GM23338 (cell line): ENCODE data around the gene FAM83B. TPM values are rescaled to one million over a fixed set of nuclear protein-coding genes. Genes with fewer than 3 reads are reported as not detected.

Experiments used
- ATAC-seq: fragments of 200-7000 bp; cut with Tn5 transposase; 3 replicates; pipeline ENCODE4 v1.9.1; 2020
- DNase-seq: peaks from one replicate; pipeline ENCODE4 v3.0.0-alpha.2; 2015; ENCODE audit warnings: low spot score
- H2AFZ ChIP-seq: fragments of 200-600 bp; sonication (generic); 2 replicates; pipeline ENCODE4 v1.8.0; 2016; ENCODE audit warnings: antibody characterized with exemption, mild to moderate bottlenecking, moderate library complexity
- H3F3A ChIP-seq: fragments of 200-600 bp; sonication (generic); replicated peaks from 2 replicates; pipeline ENCODE4 v1.8.0; 2017; ENCODE audit warnings: antibody characterized with exemption, mixed run types, low read depth
- H3K27ac ChIP-seq: fragments of 200-600 bp; sonication (generic); 2 replicates; pipeline ENCODE4 v1.6.1; 2016; ENCODE audit warnings: low read depth
- H3K27me3 ChIP-seq: fragments of 200-600 bp; sonication (generic); 2 replicates; pipeline ENCODE4 v1.8.0; 2016; ENCODE audit warnings: mild to moderate bottlenecking, mixed run types, moderate library complexity; ENCODE audit not compliant: insufficient read depth
- H3K36me3 ChIP-seq: fragments of 200-600 bp; sonication (generic); 2 replicates; pipeline ENCODE4 v1.8.0; 2016; ENCODE audit warnings: mild to moderate bottlenecking; ENCODE audit not compliant: insufficient read depth
- H3K4me1 ChIP-seq: fragments of 200-600 bp; sonication (generic); 2 replicates; pipeline ENCODE4 v1.8.0; 2016; ENCODE audit warnings: mild to moderate bottlenecking, moderate library complexity; ENCODE audit not compliant: insufficient read depth
- H3K4me2 ChIP-seq: fragments of 200-600 bp; sonication (generic); 2 replicates; pipeline ENCODE4 v1.7.1; 2017; ENCODE audit warnings: mixed run types
- H3K4me3 ChIP-seq: fragments of 200-600 bp; sonication (generic); 2 replicates; pipeline ENCODE4 v1.6.1; 2016; ENCODE audit warnings: mixed run types
- H3K79me2 ChIP-seq: fragments of 200-600 bp; sonication (generic); replicated peaks from 2 replicates; pipeline ENCODE4 v1.8.0; 2017; ENCODE audit warnings: mild to moderate bottlenecking; ENCODE audit not compliant: insufficient read depth
- H3K9me2 ChIP-seq: fragments of 200-600 bp; sonication (generic); 2 replicates; pipeline ENCODE4 v1.8.0; 2017; ENCODE audit not compliant: insufficient read depth
- H4K20me1 ChIP-seq: fragments of 200-600 bp; sonication (generic); replicated peaks from 2 replicates; pipeline ENCODE4 v1.8.0; 2017; ENCODE audit warnings: mild to moderate bottlenecking; ENCODE audit not compliant: insufficient read depth
- H3K27ac Mint-ChIP-seq: 2 replicates; pipeline ENCODE4 v1.8.0; 2020; ENCODE audit warnings: inconsistent platforms, mild to moderate bottlenecking, moderate library complexity, mixed read lengths
- H3K27me3 Mint-ChIP-seq: 3 replicates; pipeline ENCODE4 v1.8.0; 2022; ENCODE audit warnings: low read depth, mild to moderate bottlenecking, moderate library complexity, mixed read lengths, inconsistent platforms; ENCODE audit not compliant: insufficient read depth, poor library complexity
- H3K36me3 Mint-ChIP-seq: 3 replicates; pipeline ENCODE4 v1.8.0; 2021; ENCODE audit warnings: low read depth, mild to moderate bottlenecking, inconsistent platforms, moderate library complexity, mixed read lengths
- H3K4me1 Mint-ChIP-seq: 3 replicates; pipeline ENCODE4 v1.8.0; 2020; ENCODE audit warnings: mild to moderate bottlenecking, inconsistent platforms, mixed read lengths
- H3K4me3 Mint-ChIP-seq: 3 replicates; pipeline ENCODE4 v1.8.0; 2021; ENCODE audit warnings: moderate library complexity, mild to moderate bottlenecking, inconsistent platforms, mixed read lengths
- H3K9me3 Mint-ChIP-seq: 3 replicates; pipeline ENCODE4 v1.8.0; 2020; ENCODE audit warnings: moderate library complexity, mild to moderate bottlenecking, inconsistent platforms, mixed read lengths
- CREB1 ChIP-seq: fragments of 250-450 bp; sonication (Bioruptor Pico); IDR thresholded peaks from 2 replicates; pipeline ENCODE4 v1.5.0; 2020; ENCODE audit warnings: low read depth, mild to moderate bottlenecking, moderate library complexity
- CTCF ChIP-seq, 2 experiments: fragments of 200-600 bp in 1 of 2; sonication (generic) in 1 of 2; conservative IDR thresholded peaks; 2 replicates each; pipeline versions ENCODE4 v1.5.1 to v1.6.1; 2016 to 2017; ENCODE audit warnings: antibody characterized with exemption in 2 of 2, low read depth in 2 of 2, mild to moderate bottlenecking in 2 of 2, moderate library complexity in 1 of 2
- EZH2 ChIP-seq: fragments of 200-600 bp; sonication (generic); IDR thresholded peaks from one replicate; pipeline ENCODE4 v1.8.0; 2017; ENCODE audit warnings: antibody characterized with exemption, mild to moderate bottlenecking, low read depth; ENCODE audit not compliant: unreplicated experiment
- EZH2phosphoT487 ChIP-seq: fragments of 200-600 bp; sonication (generic); IDR thresholded peaks from one replicate; pipeline ENCODE4 v1.8.1; 2018; ENCODE audit warnings: antibody characterized with exemption; ENCODE audit not compliant: unreplicated experiment
- NANOG ChIP-seq: IDR thresholded peaks from 2 replicates; pipeline ENCODE4 v1.6.1; 2016; ENCODE audit warnings: antibody characterized with exemption, borderline replicate concordance
- POLR2AphosphoS5 ChIP-seq: IDR thresholded peaks from 2 replicates; pipeline ENCODE4 v1.6.1; 2016; ENCODE audit warnings: antibody characterized with exemption, low read depth
- ZNF114 ChIP-seq: fragments of 250-450 bp; sonication (Bioruptor Pico); IDR thresholded peaks from 2 replicates; pipeline ENCODE4 v1.5.0; 2020; ENCODE audit warnings: mild to moderate bottlenecking, moderate library complexity
- ZNF331 ChIP-seq: fragments of 250-450 bp; sonication (Bioruptor Pico); IDR thresholded peaks from 2 replicates; pipeline ENCODE4 v1.5.0; 2020; ENCODE audit warnings: low read depth, mild to moderate bottlenecking, moderate library complexity
- ZNF462 ChIP-seq: fragments of 250-450 bp; sonication (Bioruptor Pico); IDR thresholded peaks from 2 replicates; pipeline ENCODE4 v1.5.0; 2020; ENCODE audit warnings: mild to moderate bottlenecking, moderate library complexity
- polyA plus RNA-seq: library from polyadenylated mRNA; unstranded; fragments of >200 nt; fragmentation: Nextera tagmentation; extraction: Ambion mirVana; gene quantifications from 2 replicates; pipeline ENCODE4 v1.2.1, GENCODE V29; 2016
- total RNA-seq: library from RNA; depleted of rRNA; stranded (reverse); fragments of >200 nt; shearing (Covaris generic); gene quantifications from 2 replicates; pipeline ENCODE4 v1.2.3, GENCODE V29; 2014
- TF ChIP-seq, protein P1 (sequence below): IDR thresholded peaks from one replicate; pipeline ENCODE4 v1.6.1; 2018; ENCODE audit warnings: antibody characterized with exemption; ENCODE audit not compliant: unreplicated experiment

Gene FAM83B
- total and polyA plus RNA-seq, 2 experiments from 2014 or later = 1.4 to 7.7 TPM

DNA sequence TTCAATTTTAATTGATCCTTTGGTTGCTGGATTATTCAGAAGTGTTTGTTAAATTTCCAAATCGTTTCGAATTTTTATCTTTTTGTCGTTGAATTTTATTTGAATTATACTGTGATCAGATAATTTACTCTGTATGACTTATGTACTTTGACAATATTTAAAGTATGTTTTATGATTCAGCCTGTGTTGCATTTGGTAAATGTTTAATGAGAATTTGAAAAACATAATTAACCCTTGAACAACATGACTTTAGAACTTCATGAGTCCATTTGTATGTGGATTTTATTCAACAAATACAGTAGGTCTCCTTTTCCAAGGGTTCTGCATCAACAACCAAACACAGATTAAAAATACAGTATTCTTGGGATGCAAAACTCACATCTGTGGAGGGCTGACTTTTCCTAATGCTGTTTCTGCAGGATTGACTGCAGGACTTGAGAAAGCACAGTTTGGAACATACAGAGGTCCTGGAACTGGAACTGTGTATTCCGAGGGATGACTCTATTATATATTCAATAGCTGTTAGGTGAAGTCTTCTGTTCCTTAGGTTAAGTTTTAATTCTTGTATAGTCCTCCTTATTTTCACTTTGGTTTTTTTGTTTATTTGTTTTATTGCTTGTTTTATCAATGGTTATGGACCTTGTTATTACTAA is 40.5 kb downstream of the FAM83B start:
- no peak for TF ChIP-seq CTCF (conservative IDR thresholded peaks at IDR 0.05; ENCODE audit: low read depth in 2 of 2)
- no peak for TF ChIP-seq CREB1 (CRISPR knock-in tag)
- TF ChIP-seq POLR2AphosphoS5 = no peak
- no peak for TF ChIP-seq EZH2
- Histone ChIP-seq H3K9me2 (no peaks in the 10 kb centered on the region), H3K4me1 (no peaks in the 10 kb centered on the region), H3K4me3 (no peak overlapping the region), H3K27ac (no peak overlapping the region), H4K20me1 (no peaks in the 10 kb centered on the region), H3K36me3 (no peaks in the 10 kb centered on the region), H3K4me2 (no peak overlapping the region), H2AFZ (no peak overlapping the region), H3K79me2 (no peaks in the 10 kb centered on the region), H3K27me3 (no peaks in the 10 kb centered on the region), H3F3A (no peaks in the 10 kb centered on the region)
- Mint-ChIP-seq H3K4me1 (peaks cover 3% of the 10 kb centered on the region; the same call in 1 of the 3 replicates), H3K27ac (no peak overlapping the region), H3K27me3 (no peaks in the 10 kb centered on the region), H3K36me3 (no peaks in the 10 kb centered on the region), H3K4me3 (no peak overlapping the region), H3K9me3 (no peaks in the 10 kb centered on the region)
- no peak for DNase-seq
- no peak for ATAC-seq

DNA sequence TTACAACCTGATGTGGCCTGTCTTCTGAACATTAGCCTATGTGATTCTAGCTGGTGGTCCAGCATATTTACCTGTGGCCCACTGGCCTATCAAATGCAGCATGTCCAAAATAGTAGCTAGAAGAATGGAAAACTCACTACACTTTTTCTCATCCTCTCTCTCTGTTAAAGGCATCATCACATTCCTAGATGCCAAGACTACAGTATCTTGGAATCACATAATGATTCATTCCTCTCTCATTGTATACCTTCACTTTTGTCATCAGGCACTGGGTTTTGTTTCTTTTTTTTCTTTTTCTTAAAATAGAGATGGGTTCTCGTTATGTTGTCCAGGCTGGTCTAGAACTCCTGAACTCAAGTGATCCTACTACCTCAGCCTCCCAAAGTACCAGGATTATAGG is 45.0 kb downstream of the FAM83B start:
- DNase-seq (no peak), ATAC-seq (no peak)
- H3K4me3 ChIP-seq = no peak overlapping the region
- H3K27me3 Mint-ChIP-seq = no peaks in the 10 kb centered on the region
- H3K4me2 ChIP-seq = no peak overlapping the region
- no peak overlapping the region for H3K27ac ChIP-seq
- peaks cover 3% of the 10 kb centered on the region; the same call in 1 of the 3 replicates for H3K4me1 Mint-ChIP-seq
- H3F3A ChIP-seq = no peaks in the 10 kb centered on the region
- no peaks in the 10 kb centered on the region for H3K79me2 ChIP-seq
- no peaks in the 10 kb centered on the region for H3K36me3 ChIP-seq
- H2AFZ ChIP-seq = no peak overlapping the region
- H3K9me3 Mint-ChIP-seq = no peaks in the 10 kb centered on the region
- H3K36me3 Mint-ChIP-seq = no peaks in the 10 kb centered on the region
- no peaks in the 10 kb centered on the region for H4K20me1 ChIP-seq
- H3K4me1 ChIP-seq = no peaks in the 10 kb centered on the region
- no peaks in the 10 kb centered on the region for H3K9me2 ChIP-seq
- no peaks in the 10 kb centered on the region for H3K27me3 ChIP-seq
- H3K4me3 Mint-ChIP-seq = no peak overlapping the region
- H3K27ac Mint-ChIP-seq = no peak overlapping the region
- TF ChIP-seq POLR2AphosphoS5 (no peak), EZH2phosphoT487 (no peak), CREB1 (CRISPR knock-in tag) (no peak), ZNF114 (CRISPR knock-in tag) (no peak), NANOG (no peak), EZH2 (no peak), ZNF462 (CRISPR knock-in tag) (no peak), ZNF331 (CRISPR knock-in tag) (no peak)
- TF ChIP-seq, protein P1, sequence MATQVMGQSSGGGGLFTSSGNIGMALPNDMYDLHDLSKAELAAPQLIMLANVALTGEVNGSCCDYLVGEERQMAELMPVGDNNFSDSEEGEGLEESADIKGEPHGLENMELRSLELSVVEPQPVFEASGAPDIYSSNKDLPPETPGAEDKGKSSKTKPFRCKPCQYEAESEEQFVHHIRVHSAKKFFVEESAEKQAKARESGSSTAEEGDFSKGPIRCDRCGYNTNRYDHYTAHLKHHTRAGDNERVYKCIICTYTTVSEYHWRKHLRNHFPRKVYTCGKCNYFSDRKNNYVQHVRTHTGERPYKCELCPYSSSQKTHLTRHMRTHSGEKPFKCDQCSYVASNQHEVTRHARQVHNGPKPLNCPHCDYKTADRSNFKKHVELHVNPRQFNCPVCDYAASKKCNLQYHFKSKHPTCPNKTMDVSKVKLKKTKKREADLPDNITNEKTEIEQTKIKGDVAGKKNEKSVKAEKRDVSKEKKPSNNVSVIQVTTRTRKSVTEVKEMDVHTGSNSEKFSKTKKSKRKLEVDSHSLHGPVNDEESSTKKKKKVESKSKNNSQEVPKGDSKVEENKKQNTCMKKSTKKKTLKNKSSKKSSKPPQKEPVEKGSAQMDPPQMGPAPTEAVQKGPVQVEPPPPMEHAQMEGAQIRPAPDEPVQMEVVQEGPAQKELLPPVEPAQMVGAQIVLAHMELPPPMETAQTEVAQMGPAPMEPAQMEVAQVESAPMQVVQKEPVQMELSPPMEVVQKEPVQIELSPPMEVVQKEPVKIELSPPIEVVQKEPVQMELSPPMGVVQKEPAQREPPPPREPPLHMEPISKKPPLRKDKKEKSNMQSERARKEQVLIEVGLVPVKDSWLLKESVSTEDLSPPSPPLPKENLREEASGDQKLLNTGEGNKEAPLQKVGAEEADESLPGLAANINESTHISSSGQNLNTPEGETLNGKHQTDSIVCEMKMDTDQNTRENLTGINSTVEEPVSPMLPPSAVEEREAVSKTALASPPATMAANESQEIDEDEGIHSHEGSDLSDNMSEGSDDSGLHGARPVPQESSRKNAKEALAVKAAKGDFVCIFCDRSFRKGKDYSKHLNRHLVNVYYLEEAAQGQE = no peak
